ENCODE data around the gene MMP1. TPM values are rescaled to one million over a fixed set of nuclear protein-coding genes. Genes with fewer than 3 reads are reported as not detected.
A peak's percentile ranks its signal among the peaks of the same experiment; 100 is the strongest.

MMP1 gene
- polyA plus RNA-seq, 1 of the 3 experiments (the other 2 are of a cell fraction) = 5.9 TPM

GRCh38 chr11:102842930-102843329 lies 45.0 kb upstream of the MMP1 start:
- H3K36me3 ChIP-seq (replicated peaks in 1 of 2; ENCODE audit: control insufficient read depth in 1 of 2, insufficient read depth in 2 of 2, low read length in 1 of 2) = no peaks in the 10 kb centered on the region
- WGBS (ENCODE audit: low lambda C conversion rate) = 7% methylated on average over 1 of the region's 1 CpG
- no peaks in the 10 kb centered on the region for H4K20me1 ChIP-seq (ENCODE audit: insufficient read depth)
- no peak for TF ChIP-seq PBX3 (IDR thresholded peaks at IDR 0.05)
- no peak for TF ChIP-seq EP300 (IDR thresholded peaks at IDR 0.05; ENCODE audit: borderline replicate concordance in 1 of 2, low read depth in 1 of 2, low read length in 1 of 2)
- TF ChIP-seq REST (IDR thresholded peaks at IDR 0.05; ENCODE audit: low read depth, low read length) = no peak
- no peak for TF ChIP-seq RFX5 (IDR thresholded peaks at IDR 0.05; ENCODE audit: low read length)
- TF ChIP-seq NRF1 (IDR thresholded peaks at IDR 0.05; ENCODE audit: low read depth, low read length) = no peak
- no peak for TF ChIP-seq USF2 (IDR thresholded peaks at IDR 0.05; ENCODE audit: borderline replicate concordance, low read depth, low read length)
- no peak for TF ChIP-seq RAD21 (IDR thresholded peaks at IDR 0.05; ENCODE audit: low read length)
- no peak for TF ChIP-seq YY1 (IDR thresholded peaks at IDR 0.05; ENCODE audit: low read depth)
- no peak for TF ChIP-seq SIN3A (IDR thresholded peaks at IDR 0.05; ENCODE audit: borderline replicate concordance, low read depth, low read length)
- no peaks in the 10 kb centered on the region for H3K79me2 ChIP-seq (ENCODE audit: insufficient read depth)
- no peak for DNase-seq
- ChIA-PET CTCF (no interaction called here), POLR2A (no interaction called here)
- H3K9ac ChIP-seq = no peak overlapping the region
- H3K9me2 ChIP-seq = no peaks in the 10 kb centered on the region
- H2AFZ ChIP-seq (ENCODE audit: low read depth) = no peak overlapping the region; the same call in 1 of the 2 replicates
- H3K9me3 ChIP-seq = no peaks in the 10 kb centered on the region
- H3K4me3 ChIP-seq (ENCODE audit: low read depth in 2 of 2, low read length in 1 of 2) = no peak overlapping the region; a peak in 1 of 4 replicates
- peak overlapping the region; percentile 54; the same call in 1 of the 2 replicates for H3K4me2 ChIP-seq
- peaks cover 8% of the 10 kb centered on the region for H3F3A ChIP-seq (replicated peaks; ENCODE audit: insufficient read depth)
- no peaks in the 10 kb centered on the region for H3K27me3 ChIP-seq (ENCODE audit: insufficient read depth)
- H3K27ac ChIP-seq (ENCODE audit: low read depth in 2 of 2, low read length in 1 of 2) = peak overlapping the region in 1 of 2 experiments; percentile 30; a peak in 2 of 4 replicates
- H3K4me1 ChIP-seq (ENCODE audit: control insufficient read depth in 1 of 2, insufficient read depth in 2 of 2, low read depth in 1 of 2, low read length in 1 of 2) = peaks cover 0 to 20% of the 10 kb centered on the region in 2 experiments; a peak in 1 of 4 replicates

GRCh38 chr11:102840018-102840417 lies 42.1 kb upstream of the MMP1 start:
- ChIA-PET CTCF (interaction anchor here (2.0 kb wide), 1 partner anchor 9 kb away, joined by 4 read pairs; no protein-coding TSS in a partner anchor), POLR2A (no interaction called here)
- WGBS (ENCODE audit: low lambda C conversion rate) = 19% methylated on average over 5 of the region's 5 CpGs

More at GRCh38 chr11:102840018-102840417, 42.1 kb upstream of the MMP1 start:
- no peak overlapping the region for H3K4me2 ChIP-seq
- peak overlapping the region; percentile 36; the same call in 1 of the 2 replicates for H2AFZ ChIP-seq (ENCODE audit: low read depth)
- DNase-seq = no peak
- peaks cover 18% of the 10 kb centered on the region for H3F3A ChIP-seq (replicated peaks; ENCODE audit: insufficient read depth)
- no peaks in the 10 kb centered on the region for H3K79me2 ChIP-seq (ENCODE audit: insufficient read depth)
- no peaks in the 10 kb centered on the region for H3K27me3 ChIP-seq (ENCODE audit: insufficient read depth)
- H3K4me1 ChIP-seq (ENCODE audit: control insufficient read depth in 1 of 2, insufficient read depth in 2 of 2, low read depth in 1 of 2, low read length in 1 of 2) = peaks cover 0 to 28% of the 10 kb centered on the region in 2 experiments; a peak in 2 of 4 replicates
- no peaks in the 10 kb centered on the region for H3K9me3 ChIP-seq
- H3K9me2 ChIP-seq = no peaks in the 10 kb centered on the region
- no peak overlapping the region for H3K9ac ChIP-seq
- H4K20me1 ChIP-seq (ENCODE audit: insufficient read depth) = no peaks in the 10 kb centered on the region
- H3K36me3 ChIP-seq (replicated peaks in 1 of 2; ENCODE audit: control insufficient read depth in 1 of 2, insufficient read depth in 2 of 2, low read length in 1 of 2) = no peaks in the 10 kb centered on the region
- H3K4me3 ChIP-seq (ENCODE audit: low read depth in 2 of 2, low read length in 1 of 2) = no peak overlapping the region
- TF ChIP-seq EZH2phosphoT487 (IDR thresholded peaks at IDR 0.05; ENCODE audit: borderline replicate concordance, low read depth) = no peak
- no peak overlapping the region for H3K27ac ChIP-seq (ENCODE audit: low read depth in 2 of 2, low read length in 1 of 2)
